GM23248 (cell line): ENCODE results near the gene CADPS2. TPM values are rescaled to one million over a fixed set of nuclear protein-coding genes. Genes with fewer than 3 reads are reported as not detected.

ENCODE experiments used
- DNase-seq: peaks from one replicate; pipeline ENCODE4 v3.0.0-alpha.2; 2015
- H2AFZ ChIP-seq: fragments of 200-600 bp; sonication (generic); 2 replicates; pipeline ENCODE4 v1.6.1; 2016; ENCODE audit warnings: antibody characterized with exemption
- H3F3A ChIP-seq: fragments of 200-600 bp; sonication (generic); 2 replicates; pipeline ENCODE4 v1.6.1; 2016; ENCODE audit warnings: mild to moderate bottlenecking, antibody characterized with exemption, mixed run types; ENCODE audit not compliant: insufficient read depth
- H3K27ac ChIP-seq: fragments of 200-600 bp; sonication (generic); 2 replicates; pipeline ENCODE4 v1.5.1; 2016; ENCODE audit warnings: mild to moderate bottlenecking
- H3K27me3 ChIP-seq: fragments of 200-600 bp; sonication (generic); replicated peaks from 2 replicates; pipeline ENCODE4 v1.6.1; 2016; ENCODE audit warnings: mild to moderate bottlenecking; ENCODE audit not compliant: insufficient read depth
- H3K36me3 ChIP-seq: fragments of 200-600 bp; sonication (generic); 2 replicates; pipeline ENCODE4 v1.6.1; 2016; ENCODE audit warnings: low read depth, mild to moderate bottlenecking
- H3K4me1 ChIP-seq: fragments of 200-600 bp; sonication (generic); 2 replicates; pipeline ENCODE4 v1.6.1; 2016; ENCODE audit warnings: mild to moderate bottlenecking; ENCODE audit not compliant: insufficient read depth
- H3K4me2 ChIP-seq: fragments of 200-600 bp; sonication (generic); one replicate; pipeline ENCODE4 v1.6.1; 2016; ENCODE audit warnings: mild to moderate bottlenecking; ENCODE audit not compliant: unreplicated experiment
- H3K4me3 ChIP-seq: fragments of 200-600 bp; sonication (generic); 2 replicates; pipeline ENCODE4 v1.5.1; 2016; ENCODE audit warnings: mild to moderate bottlenecking
- H3K79me2 ChIP-seq: fragments of 200-600 bp; sonication (generic); 2 replicates; pipeline ENCODE4 v1.6.1; 2016; ENCODE audit warnings: mild to moderate bottlenecking; ENCODE audit not compliant: insufficient read depth
- H3K9ac ChIP-seq: fragments of 200-600 bp; sonication (generic); 2 replicates; pipeline ENCODE4 v1.6.1; 2016; ENCODE audit warnings: mild to moderate bottlenecking
- H3K9me2 ChIP-seq: fragments of 200-600 bp; sonication (generic); 2 replicates; pipeline ENCODE4 v1.6.1; 2016; ENCODE audit warnings: mixed run types, mild to moderate bottlenecking, moderate library complexity; ENCODE audit not compliant: insufficient read depth
- H3K9me3 ChIP-seq: fragments of 200-600 bp; sonication (generic); one replicate; pipeline ENCODE4 v1.6.1; 2017; ENCODE audit warnings: low read depth
- H4K20me1 ChIP-seq: fragments of 200-600 bp; sonication (generic); 2 replicates; pipeline ENCODE4 v1.6.0; 2016; ENCODE audit not compliant: insufficient read depth
- EZH2 ChIP-seq: fragments of 200-600 bp; sonication (generic); IDR thresholded peaks from 2 replicates; pipeline ENCODE4 v1.6.1; 2018; ENCODE audit warnings: antibody characterized with exemption, mild to moderate bottlenecking; ENCODE audit not compliant: insufficient read depth, poor library complexity, severe bottlenecking
- EZH2phosphoT487 ChIP-seq: fragments of 200-600 bp; sonication (generic); IDR thresholded peaks from 2 replicates; pipeline ENCODE4 v1.6.1; 2018; ENCODE audit warnings: antibody characterized with exemption, moderate library complexity, mild to moderate bottlenecking, low read depth; ENCODE audit not compliant: insufficient read depth
- WGBS, 2 experiments: methylation state at CpG; one replicate each; pipeline ENCODE4 v1.1.6; 2015 to 2017; ENCODE audit warnings: low lambda C conversion rate in 2 of 2, low coverage in 1 of 2; ENCODE audit errors: missing lambda C conversion rate in 2 of 2; 5-methylcytosine and 5-hydroxymethylcytosine counted together
- in situ Hi-C: fragments of 300-500 bp; cut with MboI; formaldehyde crosslinking; loops from 2 replicates; pipeline ENCODE4 v1.15.0; 2020
- polyA plus RNA-seq: library from polyadenylated mRNA; unstranded; fragments of >200 nt; fragmentation: Nextera tagmentation; extraction: Ambion mirVana; gene quantifications from 2 replicates; pipeline ENCODE4 v1.2.1, GENCODE V29; 2016
- total RNA-seq: library from RNA; depleted of rRNA; stranded (reverse); fragments of >200 nt; shearing (Covaris generic); gene quantifications from 2 replicates; pipeline ENCODE4 v1.2.3, GENCODE V29; 2014

The CADPS2 gene
- total and polyA plus RNA-seq, 2 experiments from 2014 or later, result 0.06 to 0.43 TPM

DNA sequence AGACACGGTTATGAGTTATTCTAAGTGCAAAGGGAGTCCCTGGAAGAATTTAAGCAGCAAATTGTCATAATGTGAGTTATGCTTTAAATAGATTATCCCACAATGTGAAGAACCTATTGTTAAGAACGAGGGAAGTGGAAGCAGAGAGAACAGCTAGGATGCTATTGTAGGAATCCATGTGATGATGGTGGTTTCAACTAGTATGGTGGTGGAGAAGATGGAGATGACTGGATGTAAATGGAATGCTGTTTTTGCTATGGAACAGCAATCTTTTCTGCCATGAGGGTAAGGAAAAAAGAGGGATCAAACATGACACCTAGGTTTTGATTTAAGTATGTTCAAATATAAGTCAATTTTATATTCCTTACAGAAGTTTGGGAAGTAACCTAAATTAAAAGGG is 378.7 kb downstream of the CADPS2 start:
- H3K4me2 ChIP-seq, result no peak overlapping the region
- no peak for DNase-seq
- no peaks in the 10 kb centered on the region for H3K79me2 ChIP-seq
- H3F3A ChIP-seq, result no peaks in the 10 kb centered on the region
- no peak for TF ChIP-seq EZH2phosphoT487
- TF ChIP-seq EZH2, result no peak
- no peak overlapping the region for H2AFZ ChIP-seq
- no peaks in the 10 kb centered on the region for H3K9me3 ChIP-seq
- WGBS, 2 experiments, result 35 to 43% methylated on average over 2 of the region's 2 CpGs
- H4K20me1 ChIP-seq, result no peaks in the 10 kb centered on the region
- no peak overlapping the region for H3K27ac ChIP-seq
- in situ Hi-C loops, result no loop called here
- no peaks in the 10 kb centered on the region for H3K9me2 ChIP-seq
- no peak overlapping the region for H3K9ac ChIP-seq
- H3K4me1 ChIP-seq, result no peaks in the 10 kb centered on the region
- H3K27me3 ChIP-seq, result no peaks in the 10 kb centered on the region
- no peak overlapping the region for H3K4me3 ChIP-seq
- H3K36me3 ChIP-seq, result no peaks in the 10 kb centered on the region

DNA sequence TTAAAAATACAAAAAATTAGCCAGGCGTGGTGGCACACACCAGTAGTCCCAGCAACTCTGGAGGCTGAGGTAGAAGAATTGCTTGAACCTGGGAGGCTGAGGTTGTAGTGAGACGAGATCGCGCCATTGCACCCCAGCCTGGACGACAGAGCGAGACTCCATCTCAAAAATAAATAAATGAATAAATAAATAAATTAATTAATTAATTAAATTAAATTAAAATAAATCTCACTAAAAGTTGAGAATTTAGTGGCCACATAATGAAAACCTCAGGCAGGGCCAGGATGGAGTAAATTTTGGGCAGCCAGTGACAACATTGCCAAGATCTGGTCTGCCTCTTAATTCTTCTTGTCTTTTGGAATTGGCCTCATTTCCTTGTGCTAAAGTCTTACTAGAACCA is 394.3 kb downstream of the CADPS2 start:
- 72 to 82% methylated on average over 6 of the region's 6 CpGs for WGBS, 2 experiments
- Histone ChIP-seq H3K4me3 (no peak overlapping the region), H3K79me2 (no peaks in the 10 kb centered on the region), H3K4me1 (no peaks in the 10 kb centered on the region), H3K36me3 (no peaks in the 10 kb centered on the region), H3K4me2 (no peak overlapping the region), H4K20me1 (no peaks in the 10 kb centered on the region), H3K27me3 (no peaks in the 10 kb centered on the region), H3F3A (no peaks in the 10 kb centered on the region), H2AFZ (no peak overlapping the region), H3K9me3 (no peaks in the 10 kb centered on the region), H3K27ac (no peak overlapping the region), H3K9me2 (no peaks in the 10 kb centered on the region), H3K9ac (no peak overlapping the region)
- TF ChIP-seq EZH2phosphoT487, result no peak
- no peak for TF ChIP-seq EZH2
- in situ Hi-C loops, result no loop called here
- no peak for DNase-seq

DNA sequence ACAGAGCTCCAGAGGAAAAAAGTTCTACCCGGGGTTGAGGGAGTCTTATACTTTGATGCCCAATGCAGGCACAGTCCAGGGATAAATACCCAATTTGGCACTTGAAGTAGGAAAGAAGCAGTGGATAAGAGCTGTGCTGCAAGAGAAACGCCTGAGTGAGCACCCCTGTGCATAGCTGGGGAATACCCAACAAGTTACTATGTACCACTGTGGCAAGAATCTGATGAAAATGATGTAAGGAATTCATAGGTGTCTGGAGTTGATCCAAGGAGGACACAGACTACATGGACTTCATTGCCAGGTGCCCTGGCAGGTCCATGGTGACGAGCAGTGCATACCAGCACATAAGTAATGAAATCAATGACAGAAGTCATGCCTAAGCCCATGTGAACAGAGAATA is 398.0 kb downstream of the CADPS2 start:
- no peaks in the 10 kb centered on the region for H3K9me2 ChIP-seq
- H3F3A ChIP-seq, result no peaks in the 10 kb centered on the region
- H3K79me2 ChIP-seq, result no peaks in the 10 kb centered on the region
- in situ Hi-C loops, result no loop called here
- no peak overlapping the region for H2AFZ ChIP-seq
- no peak for DNase-seq
- H3K36me3 ChIP-seq, result no peaks in the 10 kb centered on the region
- no peak overlapping the region for H3K4me3 ChIP-seq
- H4K20me1 ChIP-seq, result no peaks in the 10 kb centered on the region
- H3K27me3 ChIP-seq, result no peaks in the 10 kb centered on the region
- no peak overlapping the region for H3K4me2 ChIP-seq
- WGBS, 2 experiments, result 44 to 47% methylated on average over 3 of the region's 3 CpGs
- no peaks in the 10 kb centered on the region for H3K4me1 ChIP-seq
- TF ChIP-seq EZH2 (no peak), EZH2phosphoT487 (no peak)
- H3K9me3 ChIP-seq, result no peaks in the 10 kb centered on the region
- no peak overlapping the region for H3K27ac ChIP-seq
- H3K9ac ChIP-seq, result no peak overlapping the region

- Histone ChIP-seq H3K4me3 (no peak overlapping the region), H3F3A (no peaks in the 10 kb centered on the region), H3K9me3 (no peaks in the 10 kb centered on the region), H3K36me3 (no peaks in the 10 kb centered on the region), H3K9me2 (no peaks in the 10 kb centered on the region), H3K4me2 (no peak overlapping the region), H3K27me3 (no peaks in the 10 kb centered on the region), H3K4me1 (no peaks in the 10 kb centered on the region), H3K79me2 (no peaks in the 10 kb centered on the region), H3K9ac (no peak overlapping the region), H2AFZ (no peak overlapping the region), H4K20me1 (no peaks in the 10 kb centered on the region), H3K27ac (no peak overlapping the region)
- in situ Hi-C loops, result no loop called here
- peak; percentile 2 for DNase-seq
- WGBS, 2 experiments, result 54 to 62% methylated on average over 5 of the region's 5 CpGs
- TF ChIP-seq EZH2phosphoT487 (no peak), EZH2 (no peak)
These were observed 399.1 kb downstream of the CADPS2 start for GRCh38 chr7:122487131-122487530.

GRCh38 chr7:122485856-122486255 is 400.4 kb downstream of the CADPS2 start:
- no peak overlapping the region for H3K4me3 ChIP-seq
- in situ Hi-C loops, result no loop called here
- H3K27me3 ChIP-seq, result no peaks in the 10 kb centered on the region
- no peaks in the 10 kb centered on the region for H3K79me2 ChIP-seq
- H3K4me2 ChIP-seq, result no peak overlapping the region
- no peak overlapping the region for H3K9ac ChIP-seq
- no peaks in the 10 kb centered on the region for H3K9me3 ChIP-seq
- no peak overlapping the region for H3K27ac ChIP-seq
- no peaks in the 10 kb centered on the region for H4K20me1 ChIP-seq
- H3F3A ChIP-seq, result no peaks in the 10 kb centered on the region
- H3K9me2 ChIP-seq, result no peaks in the 10 kb centered on the region
- H3K4me1 ChIP-seq, result no peaks in the 10 kb centered on the region
- H3K36me3 ChIP-seq, result no peaks in the 10 kb centered on the region
- no peak overlapping the region for H2AFZ ChIP-seq
- TF ChIP-seq EZH2 (no peak), EZH2phosphoT487 (no peak)
- DNase-seq, result peak; percentile 36
